H1 (cell line): ENCODE measurements around the gene NTMT1. TPM values are rescaled to one million over a fixed set of nuclear protein-coding genes. Genes with fewer than 3 reads are reported as not detected.

Source experiments
- ASH2L ChIP-seq: fragments of 200-600, 300-600 bp; sonication (generic); IDR thresholded peaks from one replicate; pipeline ENCODE4 v1.7.1; 2017; ENCODE audit warnings: low read length
- ATF3 ChIP-seq: IDR thresholded peaks from 2 replicates; pipeline ENCODE4 v1.6.1; 2011; ENCODE audit warnings: low read depth, mild to moderate bottlenecking, low read length; ENCODE audit not compliant: insufficient read depth
- BACH1 ChIP-seq: IDR thresholded peaks from 2 replicates; pipeline ENCODE4 v1.6.1; 2012; ENCODE audit warnings: low read length, improper control_type of control experiment
- CBX5 ChIP-seq: fragments of 300-800, 300-1000 bp; sonication (generic); IDR thresholded peaks from 2 replicates; pipeline ENCODE4 v1.7.1; 2016; ENCODE audit warnings: antibody characterized with exemption, low read length, low read depth
- CBX8 ChIP-seq: fragments of 300-800, 300-1000 bp; sonication (generic); IDR thresholded peaks from 2 replicates; pipeline ENCODE4 v1.7.1; 2016; ENCODE audit warnings: low read depth, low read length, borderline replicate concordance
- CEBPB ChIP-seq: IDR thresholded peaks from 2 replicates; pipeline ENCODE4 v1.6.1; 2012; ENCODE audit warnings: low read depth, low read length
- CHD1 ChIP-seq: IDR thresholded peaks from 2 replicates; pipeline ENCODE4 v1.6.1; 2012; ENCODE audit warnings: low read depth, low read length, improper control_type of control experiment
- CREB1 ChIP-seq: IDR thresholded peaks from 2 replicates; pipeline ENCODE4 v1.6.1; 2012; ENCODE audit warnings: inconsistent platforms
- EZH2 ChIP-seq: fragments of 200-600 bp; sonication (generic); IDR thresholded peaks from 2 replicates; pipeline ENCODE4 v1.7.1; 2012; ENCODE audit warnings: low read depth, mild to moderate bottlenecking, moderate library complexity, low read length, inconsistent platforms; ENCODE audit not compliant: severe bottlenecking
- FOSL1 ChIP-seq: IDR thresholded peaks from 2 replicates; pipeline ENCODE4 v1.6.1; 2011; ENCODE audit warnings: mild to moderate bottlenecking, low read depth, low read length, moderate library complexity; ENCODE audit not compliant: insufficient read depth
- HDAC2 ChIP-seq, 2 experiments: fragments of 300-600 bp in 1 of 2; sonication (generic) in 1 of 2; IDR thresholded peaks; 2 replicates each; pipeline ENCODE4 v1.6.1; 2011 to 2012; ENCODE audit warnings: low read depth in 2 of 2, low read length in 2 of 2, mild to moderate bottlenecking in 2 of 2, moderate library complexity in 2 of 2, borderline replicate concordance in 1 of 2, inconsistent platforms in 1 of 2
- JUN ChIP-seq: IDR thresholded peaks from 2 replicates; pipeline ENCODE4 v1.6.1; 2011; ENCODE audit warnings: low read depth, mild to moderate bottlenecking, improper control_type of control experiment, low read length
- MAFK ChIP-seq: IDR thresholded peaks from 2 replicates; pipeline ENCODE4 v1.6.1; 2012; ENCODE audit warnings: low read depth, mild to moderate bottlenecking, improper control_type of control experiment, low read length
- MAX ChIP-seq: IDR thresholded peaks from 2 replicates; pipeline ENCODE4 v1.6.1; 2012; ENCODE audit warnings: inconsistent platforms
- NRF1 ChIP-seq: IDR thresholded peaks from 2 replicates; pipeline ENCODE4 v1.6.1; 2011; ENCODE audit warnings: mild to moderate bottlenecking, low read depth, low read length, improper control_type of control experiment
- PHF8 ChIP-seq: fragments of 200-600 bp; sonication (generic); conservative IDR thresholded peaks from 2 replicates; pipeline ENCODE4 v1.7.1; 2012; ENCODE audit warnings: low read depth, mild to moderate bottlenecking, inconsistent platforms, low read length, moderate library complexity
- RFX5 ChIP-seq: IDR thresholded peaks from 2 replicates; pipeline ENCODE4 v1.6.1; 2011; ENCODE audit warnings: low read depth, low read length, improper control_type of control experiment, borderline replicate concordance
- RNF2 ChIP-seq: fragments of 200-900, 300-1000 bp; sonication (generic); IDR thresholded peaks from 2 replicates; pipeline ENCODE4 v1.7.1; 2016; ENCODE audit warnings: borderline replicate concordance, low read depth, mild to moderate bottlenecking, antibody characterized with exemption, low read length; ENCODE audit not compliant: poor library complexity, severe bottlenecking; ENCODE audit errors: missing control alignments
- RXRA ChIP-seq: IDR thresholded peaks from 2 replicates; pipeline ENCODE4 v1.6.1; 2011; ENCODE audit warnings: low read depth, mild to moderate bottlenecking, low read length, moderate library complexity; ENCODE audit not compliant: insufficient read depth
- SP2 ChIP-seq: IDR thresholded peaks from 2 replicates; pipeline ENCODE4 v1.6.1; 2012; ENCODE audit warnings: mild to moderate bottlenecking, low read length, inconsistent platforms
- SP4 ChIP-seq: IDR thresholded peaks from 2 replicates; pipeline ENCODE4 v1.6.1; 2012; ENCODE audit warnings: low read length, inconsistent platforms
- SRF ChIP-seq: IDR thresholded peaks from 2 replicates; pipeline ENCODE4 v1.6.1; 2011; ENCODE audit warnings: mild to moderate bottlenecking, low read depth, low read length, moderate library complexity
- TAF1 ChIP-seq: IDR thresholded peaks from 2 replicates; pipeline ENCODE4 v1.6.1; 2011; ENCODE audit warnings: mild to moderate bottlenecking, low read depth, low read length
- ZNF274 ChIP-seq: IDR thresholded peaks from 2 replicates; pipeline ENCODE4 v1.7.0; 2012; ENCODE audit warnings: low read length, borderline replicate concordance; ENCODE audit errors: extremely low read depth
- polyA plus RNA-seq, 7 experiments: library from polyadenylated mRNA; depleted of rRNA in 3 of 7; stranded (reverse) in 5 of 7; unstranded in 2 of 7; fragments of >200 nt in 5 of 7; fragments of 200-250 nt in 2 of 7; gene quantifications; 1 replicate in 5 of 7; 2 replicates in 1 of 7; 4 replicates in 1 of 7; pipeline versions ENCODE4 v1.2.1 to v1.2.3, GENCODE V29; 2011 to 2013; ENCODE audit warnings: missing spikeins in 2 of 7, mixed read lengths in 2 of 7
- total RNA-seq: library from RNA; stranded (reverse); fragmentation: NEBNext Ultra II Directional; extraction: Animal tissue kit (Norgen Biotek cat#: 25700); gene quantifications from 2 replicates; pipeline ENCODE4 v1.2.1, GENCODE V29; 2021

Gene NTMT1
- total and polyA plus RNA-seq, 2 of the 8 experiments (the other 6 are each of a cell fraction or from before 2014, with no cell fraction given), result 66.8 to 70.2 TPM

- TF ChIP-seq ASH2L, result peak; percentile 7
- peak; percentile 50 for TF ChIP-seq MAX
- no peak for TF ChIP-seq FOSL1
- TF ChIP-seq ZNF274, result no peak
- no peak for TF ChIP-seq CEBPB
- no peak for TF ChIP-seq JUN
- no peak for TF ChIP-seq RXRA
- TF ChIP-seq PHF8, result 0 out of 2 replicates have a peak, but pooled peaks have one; percentile 22
- no peak for TF ChIP-seq CBX5
- no peak for TF ChIP-seq MAFK
- no peak for TF ChIP-seq RNF2
- TF ChIP-seq RFX5, result no peak
- TF ChIP-seq BACH1, result peak; percentile 23; the same call in 1 of the 2 replicates
- TF ChIP-seq HDAC2 (IDR thresholded peaks at IDR 0.05; ENCODE audit: borderline replicate concordance in 1 of 2, low read depth in 2 of 2, low read length in 2 of 2), result 0 out of 4 replicates have a peak, but pooled peaks of 1 of the 2 experiments have one; percentile 51
- TF ChIP-seq CREB1, result peak; percentile 10; the same call in 1 of the 2 replicates
- no peak for TF ChIP-seq CHD1
- no peak for TF ChIP-seq ATF3
- TF ChIP-seq SP4, result no peak; the same call in 1 of the 2 replicates
- TF ChIP-seq SRF, result no peak
- TF ChIP-seq NRF1, result no peak
- peak; percentile 35; the same call in 1 of the 2 replicates for TF ChIP-seq TAF1
- TF ChIP-seq CBX8, result no peak
- no peak for TF ChIP-seq EZH2
- TF ChIP-seq SP2, result no peak
Observed at GRCh38 chr9:129610473-129611306, 15.3 kb upstream of the NTMT1 start (continued).
